Renal cortical epithelial cell (primary cell): ENCODE results near the gene SYN1. TPM values are rescaled to one million over a fixed set of nuclear protein-coding genes. Genes with fewer than 3 reads are reported as not detected.
"Not testable (repeated sequence)": the region's sequence is repeated elsewhere in the genome, so short reads cannot be mapped to it uniquely, and the experiment has no call there.

Experiments
- DNase-seq: peaks from one replicate; pipeline ENCODE4 v3.0.0-alpha.2; 2011; ENCODE audit warnings: low read depth
- total RNA-seq: library from RNA; depleted of rRNA; stranded (reverse); fragments of >200 nt; gene quantifications from 2 replicates; pipeline ENCODE4 v1.2.3, GENCODE V29; 2014

Gene SYN1
- total RNA-seq, 1 donor from 2014 or later: 0.05 TPM

DNA sequence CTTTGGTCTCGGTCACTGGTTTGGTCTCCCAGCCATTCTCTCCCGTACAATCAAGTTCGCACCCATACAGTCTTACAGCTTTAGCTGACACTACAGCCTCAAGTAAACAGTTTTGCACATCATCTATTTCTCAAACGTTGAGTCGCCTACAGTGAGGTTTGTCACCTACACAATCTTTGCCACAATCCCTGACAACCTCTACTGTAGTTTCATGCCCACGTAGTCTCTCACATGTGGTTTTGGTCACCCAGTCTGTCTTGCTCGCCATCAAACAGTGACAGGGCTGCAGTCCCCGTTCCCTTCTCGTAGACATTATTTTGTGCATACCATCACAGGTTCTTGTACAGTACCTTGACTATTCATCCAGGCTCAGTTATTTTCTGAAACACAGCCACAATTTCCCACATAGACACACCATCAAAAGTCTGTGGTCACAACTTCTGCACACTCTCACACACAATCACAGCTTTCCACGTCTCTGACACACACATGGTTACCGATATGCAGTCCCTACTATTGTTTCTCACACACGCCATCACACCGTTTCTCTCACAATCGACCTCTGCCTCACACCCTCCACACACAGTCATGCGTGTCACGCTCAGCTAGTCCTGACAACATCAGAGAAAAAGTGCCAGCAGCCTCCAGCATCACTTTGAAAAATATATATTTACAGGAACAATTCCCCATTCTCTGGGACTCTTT lies 15.4 kb upstream of the SYN1 start:
- DNase-seq: no peak

DNA sequence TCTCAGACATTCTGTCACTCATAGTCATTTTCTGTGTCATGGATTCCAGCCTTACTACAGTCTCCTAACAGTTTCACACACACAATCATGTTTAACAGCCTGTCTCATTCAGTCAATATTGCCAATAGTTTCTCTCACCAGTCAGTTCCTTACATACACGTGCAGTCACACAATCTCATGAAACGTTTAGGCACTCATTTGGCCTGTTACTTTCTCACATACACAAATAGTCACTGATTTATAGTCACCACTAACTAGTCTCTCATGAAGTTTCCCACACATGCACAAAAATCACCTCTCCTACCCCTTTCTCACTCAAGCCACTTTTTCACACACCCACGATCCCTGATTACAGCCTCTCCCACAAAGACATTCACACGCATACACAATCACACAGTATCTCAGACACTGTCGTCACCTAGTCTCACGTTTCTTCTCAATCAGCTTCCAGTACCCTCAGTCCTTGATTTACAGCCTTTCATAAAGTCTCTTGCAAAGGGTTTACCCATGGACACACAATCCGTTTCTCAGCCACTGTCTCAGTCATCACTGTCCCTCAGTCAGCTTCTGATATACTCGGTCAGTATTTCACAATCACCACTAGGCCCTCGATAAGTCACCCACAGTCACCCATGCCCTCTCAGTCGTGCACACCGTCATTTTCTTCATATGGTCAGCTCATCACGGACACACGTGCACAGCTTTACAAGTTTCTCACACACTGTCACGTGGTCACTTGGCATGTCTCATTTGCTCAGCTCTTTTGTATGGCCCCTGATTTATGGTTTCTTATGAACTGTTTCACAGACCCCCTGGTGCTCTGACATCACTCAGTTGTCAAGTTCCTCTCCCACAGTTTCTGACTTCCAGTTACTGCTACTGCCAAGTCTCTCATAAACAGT lies 14.3 kb upstream of the SYN1 start:
- DNase-seq: no peak

DNA sequence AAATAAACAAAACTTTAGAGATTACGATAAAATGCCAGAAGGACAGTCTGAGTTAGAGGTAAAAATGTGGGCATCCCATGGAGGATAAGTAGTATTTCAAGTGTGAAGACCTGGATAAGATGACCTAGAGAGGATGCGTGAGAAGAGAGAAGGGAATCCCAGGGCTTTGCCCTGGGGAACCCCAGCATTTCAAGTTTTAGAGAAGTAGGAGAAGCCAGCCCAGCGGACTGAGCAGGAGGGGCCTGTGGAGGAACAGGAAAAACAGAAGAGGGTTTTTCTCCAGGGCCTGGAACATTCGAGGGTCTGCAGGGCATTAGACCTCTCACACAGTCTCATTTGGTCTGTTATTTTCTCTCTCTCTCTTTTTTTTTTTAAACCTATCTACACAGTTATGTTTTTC lies 13.0 kb upstream of the SYN1 start:
- no peak for DNase-seq

DNA sequence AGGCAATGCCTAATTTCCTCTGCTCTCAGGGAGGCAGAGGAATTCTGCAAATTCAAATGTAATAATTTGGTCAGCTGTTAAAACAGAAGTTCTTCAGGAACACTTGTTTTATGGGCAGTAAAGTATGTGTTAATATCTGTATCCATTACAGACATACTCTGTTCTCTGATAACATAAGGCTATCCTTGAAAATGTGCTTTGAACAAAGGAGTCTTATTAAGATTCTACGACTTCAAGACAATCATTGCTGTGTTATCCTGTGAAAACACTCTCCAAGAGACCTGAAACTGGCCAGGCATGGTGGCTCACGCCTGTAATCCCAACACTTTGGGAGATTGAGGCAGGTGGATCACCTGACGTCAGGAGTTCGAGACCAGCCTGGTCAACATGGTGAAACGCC lies 12.0 kb upstream of the SYN1 start:
- no peak for DNase-seq

DNA sequence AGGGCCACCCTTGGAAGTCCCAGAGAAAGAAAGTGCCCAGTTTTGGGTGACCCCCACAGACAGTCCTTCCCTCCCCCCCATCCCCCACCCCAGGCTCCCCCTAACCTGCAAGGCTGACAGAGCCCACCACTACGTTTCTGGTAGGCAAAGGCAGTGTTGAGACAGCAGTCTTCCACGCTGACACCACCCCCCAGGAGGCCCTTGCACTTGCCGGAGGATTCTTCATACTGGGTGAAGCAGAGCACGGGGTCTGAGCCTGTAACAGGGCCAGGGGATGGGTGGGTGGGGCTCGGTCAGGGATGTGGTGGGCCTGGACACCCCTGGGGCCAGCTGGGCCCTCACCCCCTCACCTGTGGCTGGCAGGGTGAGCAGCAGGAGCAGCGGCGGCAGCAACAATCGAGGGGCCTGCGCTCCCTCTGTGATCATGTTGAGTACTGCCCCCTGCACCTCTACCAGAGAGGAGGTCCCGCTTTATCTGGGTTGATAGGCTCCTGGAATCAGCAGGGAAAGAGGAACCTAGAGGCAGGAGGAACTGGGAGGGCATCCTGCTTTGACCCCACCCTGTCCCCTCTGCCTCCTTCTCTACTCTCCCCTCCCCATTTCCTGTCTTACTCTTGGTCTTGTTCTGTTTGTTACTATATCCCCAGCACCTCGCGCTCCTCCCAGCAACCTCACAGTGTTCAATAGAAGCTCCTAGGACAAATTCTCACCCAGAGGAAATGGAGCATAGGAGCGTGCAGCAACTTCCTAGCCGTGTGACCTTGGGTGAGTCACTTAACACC lies 10.0 kb upstream of the SYN1 start, which contains the start of gene CFP:
Gene CFP, minus strand, starts transcription at position 512 of the 782 bp plus-strand sequence. Its CDS starts 86 bp downstream, at position 426.
- DNase-seq: no peak

DNA sequence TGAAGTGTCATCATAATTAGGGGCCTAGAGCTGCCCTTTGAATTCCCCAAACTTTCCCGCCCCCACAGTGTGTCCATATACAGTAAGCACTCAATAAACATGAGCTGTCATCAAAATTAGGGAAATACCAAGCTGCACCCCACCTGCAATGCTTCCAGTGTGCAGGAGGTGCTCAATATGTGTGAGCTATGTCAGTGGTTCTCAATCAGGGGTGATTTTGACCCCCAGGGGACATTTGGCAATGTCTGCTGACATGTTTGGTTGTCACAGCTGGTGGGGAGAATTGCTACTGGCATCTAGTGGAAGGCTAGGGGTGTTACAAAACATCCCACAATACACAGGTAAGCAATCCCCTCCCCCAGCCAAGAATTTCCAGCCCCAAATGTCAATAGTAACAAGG lies 9.3 kb upstream of the SYN1 start:
- no peak for DNase-seq

DNA sequence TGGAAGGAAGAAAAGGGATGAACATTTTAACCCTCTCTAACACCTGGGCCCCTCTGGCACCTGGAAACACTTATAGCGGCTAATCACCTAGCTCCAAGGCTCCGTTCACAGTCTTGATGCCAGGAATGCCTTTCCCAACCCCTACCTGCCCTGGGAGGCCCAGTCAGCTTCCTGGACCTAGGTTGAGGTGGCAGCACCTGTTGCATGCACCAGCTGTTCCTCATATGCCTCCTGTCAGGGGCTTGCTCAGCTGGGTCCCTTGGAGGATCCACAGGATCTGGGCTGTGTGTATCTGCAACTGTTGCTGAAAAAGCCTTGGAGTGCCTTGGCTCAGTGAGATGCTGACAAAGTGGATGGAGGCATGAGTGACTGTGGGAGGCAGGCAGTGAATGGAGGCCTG lies 5.7 kb upstream of the SYN1 start:
- DNase-seq: no peak

DNA sequence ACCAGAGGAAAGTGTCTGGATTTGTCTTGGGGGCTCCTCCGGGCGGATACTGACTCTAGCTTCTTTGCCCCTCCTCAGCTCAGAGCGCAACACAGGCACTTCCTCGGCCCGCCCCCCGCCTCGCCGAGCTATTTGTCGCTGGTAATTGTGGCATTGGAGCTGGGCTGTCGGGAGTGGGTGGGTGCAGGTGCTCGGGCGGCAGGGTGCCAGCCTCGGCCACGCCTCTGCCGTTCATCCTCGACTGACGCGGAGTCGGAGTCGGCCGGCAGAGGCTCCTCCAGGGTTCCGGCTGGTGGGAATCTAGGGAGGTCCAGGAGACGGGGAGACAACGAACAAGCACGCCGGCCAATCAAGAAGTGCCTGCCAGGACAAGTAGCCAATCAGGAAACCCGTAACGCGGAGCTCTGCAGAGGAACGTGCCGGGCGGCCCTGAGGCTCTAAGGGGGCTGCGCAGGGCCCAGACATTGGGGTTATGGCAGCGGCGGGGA lies 3.9 kb upstream of the SYN1 start:
- DNase-seq: peak; percentile 53

DNA sequence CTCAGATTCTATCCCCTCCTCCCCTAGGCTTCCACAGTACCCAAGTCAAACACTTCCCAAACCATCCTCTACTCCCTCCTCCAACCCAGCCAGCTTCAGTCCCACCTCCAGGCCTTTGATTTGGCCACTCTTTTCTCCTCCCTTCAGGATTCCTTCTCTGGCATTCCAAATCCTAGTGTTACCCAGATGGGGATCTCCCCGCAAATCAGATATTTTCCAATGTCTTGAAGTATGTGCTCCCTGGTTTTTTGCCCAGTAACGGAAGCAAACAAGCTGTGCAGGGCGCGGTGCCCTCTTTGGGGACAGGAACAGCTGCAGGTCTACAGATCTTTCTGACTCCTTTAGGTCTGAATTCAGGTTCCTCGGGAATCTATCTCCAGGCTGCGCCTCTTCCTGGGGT lies 2.2 kb upstream of the SYN1 start:
- DNase-seq: no peak

DNA sequence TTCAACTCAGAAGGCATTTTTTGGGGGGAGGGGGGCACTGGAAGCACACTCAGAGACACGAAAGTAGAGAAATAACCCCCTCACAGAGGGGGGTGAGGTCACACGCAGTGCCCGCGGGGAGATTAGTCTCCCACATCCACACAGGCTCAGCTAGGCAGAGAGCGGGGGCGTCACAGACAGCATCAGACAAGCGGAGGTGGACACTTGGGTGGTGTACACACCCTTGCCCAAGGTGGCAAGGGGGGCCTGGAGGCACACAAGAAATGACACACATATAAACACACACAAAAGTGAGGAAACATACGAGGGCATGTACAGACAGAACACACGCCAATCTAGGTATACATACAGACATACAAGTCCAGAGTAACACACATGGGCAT lies 637 bp upstream of the SYN1 start:
- no peak for DNase-seq

DNA sequence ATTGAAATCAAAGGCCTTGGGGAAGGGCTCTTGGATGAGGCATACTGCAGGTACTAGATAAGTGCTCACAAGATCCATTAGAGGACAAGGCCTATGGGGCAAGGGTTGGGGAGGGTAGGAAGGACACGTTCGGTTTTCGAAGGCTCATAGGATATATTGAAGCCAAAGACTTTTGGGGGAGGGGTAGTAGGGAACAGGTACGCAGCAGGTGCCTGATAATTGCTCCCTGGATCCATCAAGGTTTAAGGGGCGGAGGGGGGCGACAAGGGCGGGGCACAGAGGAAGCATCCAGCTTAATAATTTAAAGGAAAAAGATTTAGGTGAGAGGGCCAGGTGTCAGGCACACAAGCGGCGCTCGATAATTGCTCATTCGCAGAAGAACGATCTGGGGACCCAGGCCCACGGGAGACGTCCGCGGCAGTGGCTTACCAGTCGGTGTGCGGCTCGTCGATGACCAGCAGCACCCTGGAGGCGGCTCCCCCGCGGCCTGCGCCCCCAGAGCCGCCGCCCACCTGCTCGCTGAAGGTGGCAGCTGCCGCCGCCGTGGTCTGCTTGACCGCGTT lies 653 bp downstream of the SYN1 start:
- DNase-seq: no peak

DNA sequence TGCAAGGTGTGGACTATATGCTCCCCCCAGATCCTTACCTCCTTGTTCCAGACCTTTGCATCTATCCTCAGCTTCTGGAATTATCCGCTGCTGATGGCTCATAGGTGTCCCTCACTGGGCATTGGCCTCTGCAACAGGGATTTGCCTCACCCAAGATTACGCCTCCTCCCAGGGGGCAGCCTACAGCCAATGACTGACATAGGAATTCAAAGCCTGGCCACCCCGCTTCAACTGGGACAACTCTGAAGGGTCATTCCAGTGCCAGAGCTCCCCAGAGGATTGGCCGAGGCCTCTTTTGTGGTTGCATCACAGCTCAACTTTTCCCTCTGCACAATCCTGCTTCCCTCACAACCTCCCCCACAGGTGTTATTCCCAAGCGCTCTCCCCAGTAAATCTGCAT lies 5.0 kb downstream of the SYN1 start:
- DNase-seq: no peak

DNA sequence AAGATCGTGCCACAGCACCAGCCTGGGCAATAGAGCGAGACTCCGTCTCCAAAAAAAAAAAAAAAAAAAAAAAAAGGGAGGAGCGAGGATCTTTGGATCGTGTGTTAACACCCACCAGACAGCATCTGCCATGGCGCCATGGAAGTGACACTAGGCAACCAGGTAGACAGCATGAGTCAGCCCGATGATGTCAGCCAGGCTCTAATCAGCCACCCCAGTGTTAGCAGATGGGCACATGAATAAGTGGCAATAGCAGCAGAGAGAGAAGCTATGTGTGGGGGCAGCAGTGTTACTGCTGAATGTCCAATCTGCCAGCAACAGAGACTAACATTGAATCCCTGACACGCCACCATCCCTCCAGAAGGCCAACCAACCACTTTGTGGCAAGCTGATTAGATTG lies 6.6 kb downstream of the SYN1 start:
- no peak for DNase-seq

DNA sequence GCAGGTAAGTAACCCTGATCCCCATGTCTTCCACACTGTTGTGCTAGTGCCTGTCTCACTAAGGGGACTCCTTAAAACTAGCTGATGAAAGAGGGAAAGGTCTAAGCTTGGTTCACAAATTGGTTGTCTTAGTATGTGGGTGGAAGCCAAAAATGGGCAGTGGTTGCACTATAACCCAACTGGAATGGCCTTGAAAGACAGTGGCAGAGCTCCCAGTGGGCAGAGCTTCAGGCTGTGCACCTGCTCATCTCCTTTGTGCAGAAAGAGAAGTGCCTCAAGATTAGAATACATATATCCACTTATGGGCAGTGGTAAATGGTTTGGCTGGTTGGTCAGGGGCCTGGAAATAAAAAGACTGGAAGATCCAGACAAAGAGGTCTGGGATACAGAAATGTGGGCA lies 7.2 kb downstream of the SYN1 start:
- DNase-seq: no peak

DNA sequence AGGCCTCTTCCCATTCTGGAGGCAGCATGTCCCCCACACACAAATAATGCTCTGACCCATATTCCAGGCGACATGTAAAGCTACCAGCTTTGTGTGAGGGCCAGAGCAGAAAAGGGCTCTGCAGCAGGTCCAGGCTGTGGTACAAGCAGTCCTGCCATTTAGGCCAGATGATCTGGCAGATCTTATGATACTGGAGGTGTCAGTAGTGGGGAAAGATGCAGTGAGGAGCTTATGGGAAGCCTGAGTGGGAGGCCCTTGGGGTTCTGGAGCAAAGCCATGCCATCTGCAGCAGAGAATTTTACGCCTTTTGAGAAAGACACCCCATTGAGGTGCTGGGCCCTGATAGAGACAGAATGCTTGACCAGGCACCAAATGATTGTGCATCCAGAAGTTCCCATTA lies 7.7 kb downstream of the SYN1 start:
- no peak for DNase-seq

DNA sequence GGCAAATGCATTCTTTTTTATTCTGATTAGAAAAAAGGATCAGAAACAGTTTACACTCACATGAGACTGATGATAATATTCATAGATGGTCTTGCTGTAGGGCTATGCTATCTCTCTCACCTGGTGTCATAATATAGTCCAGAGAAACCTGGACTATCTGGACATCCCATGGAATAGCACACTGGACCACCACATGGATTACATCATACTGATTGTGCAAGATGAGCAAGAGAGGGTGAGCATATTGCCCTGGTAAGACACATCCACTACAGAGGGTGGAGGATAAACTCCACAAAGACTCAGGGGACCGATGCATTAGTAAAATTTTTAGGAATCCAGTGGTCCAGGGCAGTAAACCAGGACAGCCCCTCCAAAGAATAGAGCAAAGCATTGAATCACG lies 8.2 kb downstream of the SYN1 start:
- DNase-seq: no peak

DNA sequence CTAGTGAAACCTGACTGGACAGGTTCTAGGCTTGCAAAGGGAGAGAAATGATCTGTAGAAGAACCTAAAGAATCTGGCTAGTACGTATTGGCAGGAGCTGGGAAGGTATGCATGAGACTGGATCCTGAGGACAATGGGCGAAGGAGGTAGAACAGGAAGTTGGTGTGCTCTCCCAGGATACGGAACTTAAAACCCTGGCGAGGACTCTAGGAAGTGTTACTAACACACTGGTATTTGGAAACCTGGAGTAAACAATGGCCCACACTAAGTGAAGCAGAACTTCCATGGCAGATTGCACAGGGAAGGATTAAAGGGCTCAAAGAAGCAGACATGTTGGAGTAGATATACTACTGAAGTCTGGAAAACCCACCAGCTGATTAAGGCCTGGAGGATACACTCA lies 9.1 kb downstream of the SYN1 start:
- peak; percentile 7 for DNase-seq

DNA sequence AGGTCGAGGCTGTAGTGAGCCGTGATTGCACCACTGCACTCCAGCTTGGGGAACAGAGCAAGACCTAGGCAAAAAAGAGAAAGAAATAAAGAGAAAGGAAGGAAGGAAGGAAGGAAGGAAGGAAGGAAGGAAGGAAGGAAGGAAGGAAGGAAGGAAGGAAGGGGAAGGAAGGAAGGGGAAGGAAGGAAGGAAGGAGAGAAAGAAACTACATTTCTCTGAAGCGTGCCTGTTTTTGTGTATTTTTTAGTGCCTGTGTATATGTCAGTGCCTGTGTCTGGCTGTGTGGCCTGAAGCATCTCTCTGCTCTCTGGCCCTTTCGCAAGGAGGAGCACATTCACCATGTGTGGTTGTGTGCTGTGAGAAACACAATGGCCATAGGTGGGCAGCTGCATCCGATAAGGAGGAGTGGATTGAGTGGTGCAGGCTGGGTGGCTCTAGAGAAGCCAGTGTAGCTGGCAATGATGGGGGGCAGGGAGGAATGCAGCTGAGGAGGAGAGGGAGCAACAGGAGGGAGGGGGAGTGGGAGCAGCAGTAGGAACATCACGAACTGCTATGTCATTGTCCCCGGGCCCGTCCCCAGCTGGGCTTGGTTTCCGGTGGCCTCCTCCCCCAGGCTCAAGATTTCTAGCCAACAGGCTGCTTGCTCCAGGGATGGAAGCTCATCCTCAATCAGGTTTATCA lies 11.4 kb downstream of the SYN1 start:
- no peak for DNase-seq

DNA sequence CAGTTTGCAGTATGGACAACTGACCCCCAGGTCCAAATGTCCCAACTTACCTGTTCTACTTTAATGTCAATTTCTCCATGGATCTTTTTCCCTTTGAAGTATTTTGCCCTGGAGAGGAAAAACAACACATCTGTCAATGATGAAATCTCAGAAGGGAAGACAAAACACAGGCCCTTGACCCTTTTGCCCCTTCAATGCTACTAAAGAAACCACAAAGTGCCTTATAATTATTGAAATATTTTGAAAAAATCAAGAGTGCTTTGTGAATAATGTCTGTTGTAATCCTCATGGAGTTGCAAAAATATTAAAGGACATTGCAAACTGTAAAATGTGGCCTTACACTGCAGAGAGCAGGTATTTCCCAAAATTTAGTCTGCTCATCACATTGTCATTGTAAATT lies 12.6 kb downstream of the SYN1 start:
- DNase-seq: no peak

DNA sequence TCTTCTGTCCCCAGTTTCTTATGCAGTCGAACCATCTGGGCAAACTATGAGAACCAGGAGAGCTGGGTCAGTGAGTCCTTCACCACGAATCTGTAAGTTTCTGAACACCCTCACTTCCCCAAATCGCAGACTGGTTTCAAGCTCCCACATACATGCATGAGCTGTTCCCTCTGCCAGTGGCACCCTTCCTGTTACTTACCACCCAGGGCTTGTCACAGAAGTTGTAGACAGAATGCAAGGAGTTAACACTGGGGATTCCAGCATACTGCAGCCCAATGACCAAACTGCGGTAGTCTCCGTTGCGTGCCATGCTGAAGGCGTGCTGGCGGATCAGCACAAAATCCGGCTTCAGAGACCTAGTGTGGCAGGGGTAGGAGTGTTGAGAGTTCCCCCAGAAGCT lies 14.6 kb downstream of the SYN1 start:
- no peak for DNase-seq

DNA sequence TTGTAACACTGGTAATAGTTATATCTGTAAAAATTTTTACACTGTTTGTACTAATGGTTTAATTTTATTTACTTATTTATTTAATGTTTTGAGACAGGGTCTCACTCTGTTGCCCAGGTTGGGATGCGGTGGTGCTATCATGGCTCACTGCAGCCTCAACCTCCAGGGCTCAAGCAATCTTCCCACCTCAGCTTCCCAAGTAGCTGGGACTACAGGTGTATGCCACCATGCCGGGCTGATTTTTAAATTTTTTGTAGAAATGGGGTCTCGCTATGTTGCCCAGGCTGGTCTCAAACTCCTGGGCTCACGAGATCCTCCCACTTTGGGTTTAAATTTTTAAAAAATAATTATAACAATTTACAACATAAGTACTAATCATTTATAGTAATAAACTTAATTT lies 16.5 kb downstream of the SYN1 start:
- not testable (repeated sequence) for DNase-seq
